ENCODE measurements around the gene VGLL4. TPM values are rescaled to one million over a fixed set of nuclear protein-coding genes. Genes with fewer than 3 reads are reported as not detected.

VGLL4 gene
- total RNA-seq, 1 donor from 2014 or later = 45.5 TPM

- Histone ChIP-seq H3K4me3 (peak overlapping the region; percentile 37), H3K4me1 (peaks cover 42% of the 10 kb centered on the region), H3K9me3 (no peaks in the 10 kb centered on the region), H3K36me3 (no peaks in the 10 kb centered on the region), H3K27ac (peak overlapping the region; percentile 56), H3K27me3 (ENCODE audit: low read depth) (no peaks in the 10 kb centered on the region)
- TF ChIP-seq CTCF (IDR thresholded peaks at IDR 0.05) = no peak
- DNase-seq (no peak), ATAC-seq (peak; percentile 58 to 63)
- intact Hi-C loops (cut with DNase I) = no loop called here
Observed at GRCh38 chr3:11581237-11582190, 62.2 kb downstream of the VGLL4 start.

- Histone ChIP-seq H3K27ac (no peak overlapping the region), H3K4me1 (peaks cover 46% of the 10 kb centered on the region), H3K27me3 (ENCODE audit: low read depth) (no peaks in the 10 kb centered on the region), H3K4me3 (no peak overlapping the region), H3K36me3 (peaks cover 1% of the 10 kb centered on the region), H3K9me3 (no peaks in the 10 kb centered on the region)
- no peak for DNase-seq
- intact Hi-C loops (cut with DNase I) = no loop called here
- no peak for TF ChIP-seq CTCF (IDR thresholded peaks at IDR 0.05)
- ATAC-seq = no peak
Observed at GRCh38 chr3:11580645-11581044, 63.1 kb downstream of the VGLL4 start.

GRCh38 chr3:11578169-11578568 lies 65.5 kb downstream of the VGLL4 start:
- Histone ChIP-seq H3K9me3 (no peaks in the 10 kb centered on the region), H3K36me3 (peaks cover 18% of the 10 kb centered on the region), H3K27ac (no peak overlapping the region), H3K4me3 (no peak overlapping the region), H3K4me1 (peaks cover 35% of the 10 kb centered on the region), H3K27me3 (ENCODE audit: low read depth) (no peaks in the 10 kb centered on the region)
- TF ChIP-seq CTCF (IDR thresholded peaks at IDR 0.05) = no peak
- intact Hi-C loops (cut with DNase I) = no loop called here
- no peak for ATAC-seq
- no peak for DNase-seq

- H3K4me3 ChIP-seq = no peak overlapping the region
- TF ChIP-seq CTCF (IDR thresholded peaks at IDR 0.05) = no peak
- no peaks in the 10 kb centered on the region for H3K27me3 ChIP-seq (ENCODE audit: low read depth)
- H3K9me3 ChIP-seq = no peaks in the 10 kb centered on the region
- intact Hi-C loops (cut with DNase I) = no loop called here
- H3K36me3 ChIP-seq = peaks cover 25% of the 10 kb centered on the region
- no peak for DNase-seq
- peaks cover 18% of the 10 kb centered on the region for H3K4me1 ChIP-seq
- ATAC-seq = no peak
- H3K27ac ChIP-seq = no peak overlapping the region
Observed at GRCh38 chr3:11576453-11576852, 67.3 kb downstream of the VGLL4 start.

GRCh38 chr3:11575677-11576076 lies 68.0 kb downstream of the VGLL4 start:
- ATAC-seq (no peak), DNase-seq (no peak)
- H3K9me3 ChIP-seq = no peaks in the 10 kb centered on the region
- peaks cover 18% of the 10 kb centered on the region for H3K4me1 ChIP-seq
- no peak for TF ChIP-seq CTCF (IDR thresholded peaks at IDR 0.05)
- peaks cover 25% of the 10 kb centered on the region for H3K36me3 ChIP-seq
- intact Hi-C loops (cut with DNase I) = no loop called here
- H3K4me3 ChIP-seq = no peak overlapping the region
- H3K27me3 ChIP-seq (ENCODE audit: low read depth) = no peaks in the 10 kb centered on the region
- H3K27ac ChIP-seq = no peak overlapping the region
